SK-N-SH (cell line): ENCODE measurements around the gene MAGI2. TPM values are rescaled to one million over a fixed set of nuclear protein-coding genes. Genes with fewer than 3 reads are reported as not detected.

Experiments used
- CTCF ChIA-PET: fragments of 300-600, 350-600 bp; formaldehyde crosslinking; extraction: SDS; loops from one replicate; lab custom pipeline; 2021; lab: Yijun Ruan, JAX
- POLR2A ChIA-PET: fragments of 350-600 bp; sonication (Branson Sonifier 250); formaldehyde crosslinking; extraction: SDS; loops from one replicate; lab custom pipeline; 2020; ENCODE audit warnings: antibody characterized with exemption, inconsistent platforms; lab: Yijun Ruan, JAX
- DNase-seq: peaks from one replicate; pipeline ENCODE4 v3.0.0; 2012
- H2AFZ ChIP-seq: fragments of 200-600 bp; sonication (generic); 2 replicates; pipeline ENCODE4 v1.8.1; 2016; ENCODE audit warnings: antibody characterized with exemption, mild to moderate bottlenecking, low read depth
- H3F3A ChIP-seq: fragments of 200-600 bp; sonication (generic); replicated peaks from 2 replicates; pipeline ENCODE3; 2016; ENCODE audit warnings: antibody characterized with exemption, mild to moderate bottlenecking; ENCODE audit not compliant: insufficient read depth
- H3K27ac ChIP-seq, 2 experiments: fragments of 200-500 bp in 1 of 2; fragments of 200-600 bp in 1 of 2; sonication (Bioruptor generic) in 1 of 2; sonication (generic), shearing (Covaris generic) in 1 of 2; 2 replicates each; pipeline versions ENCODE4 v1.5.1 to v1.6.1; 2014 to 2016; ENCODE audit warnings: low read depth in 2 of 2, inconsistent platforms in 1 of 2, low read length in 1 of 2, mild to moderate bottlenecking in 1 of 2, mixed read lengths in 1 of 2
- H3K27me3 ChIP-seq: fragments of 200-600 bp; sonication (generic), shearing (Covaris generic); 2 replicates; pipeline ENCODE4 v1.6.1; 2016; ENCODE audit warnings: mixed run types; ENCODE audit not compliant: insufficient read depth
- H3K36me3 ChIP-seq, 2 experiments: fragments of 200-500 bp in 1 of 2; fragments of 200-600 bp in 1 of 2; sonication (Bioruptor generic) in 1 of 2; sonication (generic) in 1 of 2; replicated peaks in 1 of 2; 2 replicates each; pipeline versions ENCODE3 to v1.5.1; 2014 to 2016; ENCODE audit warnings: low read length in 1 of 2, mild to moderate bottlenecking in 1 of 2; ENCODE audit not compliant: insufficient read depth in 2 of 2, control insufficient read depth in 1 of 2
- H3K4me1 ChIP-seq, 2 experiments: fragments of 200-500 bp in 1 of 2; fragments of 200-600 bp in 1 of 2; sonication (Bioruptor generic) in 1 of 2; sonication (generic), shearing (Covaris generic) in 1 of 2; 2 replicates each; pipeline versions ENCODE4 v1.5.1 to v1.6.1; 2014 to 2016; ENCODE audit warnings: low read depth in 1 of 2, low read length in 1 of 2, mixed run types in 1 of 2; ENCODE audit not compliant: insufficient read depth in 2 of 2, control insufficient read depth in 1 of 2
- H3K4me2 ChIP-seq: fragments of 200-600 bp; sonication (generic), shearing (Covaris generic); 2 replicates; pipeline ENCODE4 v1.6.1; 2017; ENCODE audit warnings: mixed run types
- H3K4me3 ChIP-seq, 2 experiments: fragments of 200-500 bp in 1 of 2; fragments of 200-600 bp in 1 of 2; sonication (Bioruptor generic) in 1 of 2; sonication (generic), shearing (Covaris generic) in 1 of 2; 2 replicates each; pipeline versions ENCODE4 v1.5.1 to v1.8.1; 2014 to 2016; ENCODE audit warnings: low read depth in 2 of 2, inconsistent platforms in 1 of 2, low read length in 1 of 2, mild to moderate bottlenecking in 1 of 2, mixed read lengths in 1 of 2, moderate library complexity in 1 of 2
- H3K79me2 ChIP-seq: fragments of 200-600 bp; sonication (generic); 2 replicates; pipeline ENCODE4 v1.8.1; 2017; ENCODE audit warnings: mild to moderate bottlenecking; ENCODE audit not compliant: insufficient read depth
- H3K9ac ChIP-seq: fragments of 200-600 bp; sonication (generic); 2 replicates; pipeline ENCODE4 v1.6.1; 2017; ENCODE audit warnings: mixed run types
- H3K9me2 ChIP-seq: fragments of 200-600 bp; sonication (generic); 2 replicates; pipeline ENCODE4 v1.6.1; 2017; ENCODE audit warnings: mixed run types
- H3K9me3 ChIP-seq: fragments of 200-600 bp; sonication (generic); 2 replicates; pipeline ENCODE4 v1.6.1; 2017; ENCODE audit warnings: mixed run types, mild to moderate bottlenecking, moderate library complexity
- H4K20me1 ChIP-seq: fragments of 200-600 bp; sonication (generic); 2 replicates; pipeline ENCODE4 v1.6.1; 2017; ENCODE audit warnings: mild to moderate bottlenecking, mixed run types; ENCODE audit not compliant: insufficient read depth
- CHD2 ChIP-seq: fragments of 150-350 bp; IDR thresholded peaks from 2 replicates; pipeline ENCODE4 v1.6.1; 2018; ENCODE audit warnings: low read length; ENCODE audit not compliant: partially characterized antibody
- ELF1 ChIP-seq: IDR thresholded peaks from 2 replicates; pipeline ENCODE4 v1.4.0; 2012
- EP300 ChIP-seq, 2 experiments: IDR thresholded peaks; 2 replicates each; pipeline versions ENCODE4 v1.4.0 to v1.6.1; 2012; ENCODE audit warnings: borderline replicate concordance in 1 of 2, low read depth in 1 of 2, low read length in 1 of 2
- FOSL2 ChIP-seq: IDR thresholded peaks from 2 replicates; pipeline ENCODE4 v1.4.0; 2012; ENCODE audit warnings: low read depth, mild to moderate bottlenecking, moderate library complexity, borderline replicate concordance
- FOXJ3 ChIP-seq: sonication (generic); formaldehyde crosslinking; IDR thresholded peaks from 2 replicates; pipeline ENCODE4 v1.5.1; 2020; ENCODE audit warnings: mild to moderate bottlenecking, missing genetic modification reagents
- GATA2 ChIP-seq: sonication (generic); formaldehyde crosslinking; IDR thresholded peaks from 2 replicates; pipeline ENCODE4 v1.5.0; 2020; ENCODE audit warnings: mild to moderate bottlenecking, missing genetic modification reagents
- MXI1 ChIP-seq: IDR thresholded peaks from 2 replicates; pipeline ENCODE4 v1.6.1; 2012; ENCODE audit warnings: mild to moderate bottlenecking, low read depth, low read length, improper control_type of control experiment
- POLR2AphosphoS5 ChIP-seq: IDR thresholded peaks from 2 replicates; pipeline ENCODE4 v1.6.1; 2012; ENCODE audit warnings: low read depth, low read length
- RAD21 ChIP-seq: IDR thresholded peaks from 2 replicates; pipeline ENCODE4 v1.6.1; 2012; ENCODE audit warnings: mild to moderate bottlenecking, low read length
- SMC3 ChIP-seq: IDR thresholded peaks from 2 replicates; pipeline ENCODE4 v1.6.1; 2012; ENCODE audit warnings: low read depth, low read length, improper control_type of control experiment
- TCF12 ChIP-seq: IDR thresholded peaks from 2 replicates; pipeline ENCODE4 v1.4.0; 2012
- TEAD4 ChIP-seq: IDR thresholded peaks from 2 replicates; pipeline ENCODE4 v1.4.0; 2012; ENCODE audit warnings: mild to moderate bottlenecking, borderline replicate concordance; ENCODE audit not compliant: insufficient read depth
- WGBS: methylation state at CpG from one replicate; pipeline ENCODE4 v1.1.6; 2017; ENCODE audit warnings: low lambda C conversion rate; 5-methylcytosine and 5-hydroxymethylcytosine counted together
- polyA plus RNA-seq, 3 experiments: library from polyadenylated mRNA; depleted of rRNA; stranded (reverse); fragments of >200 nt; gene quantifications; 2 replicates each; pipeline ENCODE4 v1.2.3, GENCODE V29; 2012
- TF ChIP-seq, protein P1 (sequence below): IDR thresholded peaks from 2 replicates; pipeline ENCODE4 v1.4.0; 2012; ENCODE audit warnings: low read depth, borderline replicate concordance
- TF ChIP-seq, protein P2 (sequence below): IDR thresholded peaks from 2 replicates; pipeline ENCODE4; 2012

Gene MAGI2
- polyA plus RNA-seq, 1 of the 3 experiments (the other 2 are of a cell fraction), result 1.1 TPM

DNA sequence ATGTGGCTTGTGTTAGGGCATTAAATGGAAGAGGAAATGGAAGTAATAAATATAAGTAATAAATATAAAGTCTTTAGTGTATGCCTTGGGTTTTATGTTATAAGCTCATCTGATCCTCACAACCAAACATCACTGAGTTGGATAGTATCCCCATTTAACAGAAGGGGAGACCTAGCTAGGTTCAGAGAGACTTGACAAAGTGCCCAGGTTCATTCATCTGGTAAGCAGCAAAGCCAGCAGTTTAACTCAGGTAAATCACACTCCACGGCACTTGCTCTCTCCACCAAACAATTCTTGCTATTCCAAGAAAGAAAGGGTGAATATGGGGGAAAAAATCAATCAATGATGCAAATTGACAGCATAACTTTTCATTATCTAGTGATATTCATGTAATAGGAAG lies 167.3 kb downstream of the MAGI2 start:
- H3K79me2 ChIP-seq, result no peaks in the 10 kb centered on the region
- no peak overlapping the region for H3K4me3 ChIP-seq
- no peaks in the 10 kb centered on the region for H3K9me2 ChIP-seq
- no peak for DNase-seq
- H3K9ac ChIP-seq, result no peak overlapping the region
- CTCF ChIA-PET, result interaction anchor here (0.6 to 4.2 kb wide), 3 partner anchors 12 to 15 kb away, joined by 3 to 33 read pairs (median 3); no protein-coding TSS in a partner anchor
- H3F3A ChIP-seq, result peaks cover 34% of the 10 kb centered on the region
- no peak overlapping the region for H3K27ac ChIP-seq
- no peak overlapping the region for H2AFZ ChIP-seq
- H3K27me3 ChIP-seq, result no peaks in the 10 kb centered on the region
- POLR2A ChIA-PET, result no interaction called here
- H3K4me1 ChIP-seq, result peaks cover 6 to 29% of the 10 kb centered on the region in 2 experiments
- no peaks in the 10 kb centered on the region for H3K36me3 ChIP-seq
- WGBS, result 0% methylated on average over 1 of the region's 1 CpG
- TF ChIP-seq MXI1, result no peak
- TF ChIP-seq SMC3, result no peak
- TF ChIP-seq GATA2 (CRISPR knock-in tag), result no peak
- no peak for TF ChIP-seq POLR2AphosphoS5
- no peak for TF ChIP-seq CHD2
- no peak for TF ChIP-seq RAD21
- no peak for TF ChIP-seq ELF1
- TF ChIP-seq EP300 (IDR thresholded peaks at IDR 0.05; ENCODE audit: borderline replicate concordance in 1 of 2, low read depth in 1 of 2, low read length in 1 of 2), result no peak
- H3K9me3 ChIP-seq, result no peaks in the 10 kb centered on the region
- H4K20me1 ChIP-seq, result no peaks in the 10 kb centered on the region
- no peak overlapping the region for H3K4me2 ChIP-seq

DNA sequence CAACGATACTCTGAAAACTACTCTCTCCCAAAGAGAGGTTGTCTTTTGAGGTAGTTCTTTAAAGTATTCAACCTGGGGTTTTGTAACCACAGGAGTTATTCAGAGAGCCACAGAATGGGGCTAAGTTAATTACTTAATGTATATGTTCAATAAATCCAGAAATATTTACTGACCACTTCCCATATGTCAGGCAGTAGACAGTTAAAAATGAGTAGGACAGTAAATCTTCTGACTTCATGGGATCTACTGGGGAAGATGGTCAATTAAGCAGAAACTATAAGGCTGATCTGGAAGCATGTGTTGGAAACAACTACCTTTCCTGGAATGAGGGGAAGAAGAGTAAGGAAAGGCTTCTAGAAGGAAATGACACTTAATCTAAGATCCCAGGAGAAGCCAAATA lies 167.7 kb downstream of the MAGI2 start:
- H3K4me1 ChIP-seq, result peaks cover 6 to 32% of the 10 kb centered on the region in 2 experiments
- H3K27ac ChIP-seq, result no peak overlapping the region
- H3K9ac ChIP-seq, result no peak overlapping the region
- CTCF ChIA-PET, result interaction anchor here (2.1 to 4.2 kb wide), 2 partner anchors 12 kb away, joined by 10 to 33 read pairs; no protein-coding TSS in a partner anchor
- peaks cover 32% of the 10 kb centered on the region for H3F3A ChIP-seq
- no peaks in the 10 kb centered on the region for H3K79me2 ChIP-seq
- no peaks in the 10 kb centered on the region for H3K9me2 ChIP-seq
- peak overlapping the region; percentile 12; the same call in 1 of the 2 replicates for H2AFZ ChIP-seq
- no peak overlapping the region for H3K4me2 ChIP-seq
- no peaks in the 10 kb centered on the region for H3K9me3 ChIP-seq
- POLR2A ChIA-PET, result no interaction called here
- no peak for TF ChIP-seq CHD2
- TF ChIP-seq, all 33 proteins: peak for 0
- no peak overlapping the region for H3K4me3 ChIP-seq
- H3K27me3 ChIP-seq, result no peaks in the 10 kb centered on the region
- no peak for DNase-seq
- 100% methylated on average over 1 of the region's 1 CpG for WGBS
- no peaks in the 10 kb centered on the region for H4K20me1 ChIP-seq
- no peaks in the 10 kb centered on the region for H3K36me3 ChIP-seq

DNA sequence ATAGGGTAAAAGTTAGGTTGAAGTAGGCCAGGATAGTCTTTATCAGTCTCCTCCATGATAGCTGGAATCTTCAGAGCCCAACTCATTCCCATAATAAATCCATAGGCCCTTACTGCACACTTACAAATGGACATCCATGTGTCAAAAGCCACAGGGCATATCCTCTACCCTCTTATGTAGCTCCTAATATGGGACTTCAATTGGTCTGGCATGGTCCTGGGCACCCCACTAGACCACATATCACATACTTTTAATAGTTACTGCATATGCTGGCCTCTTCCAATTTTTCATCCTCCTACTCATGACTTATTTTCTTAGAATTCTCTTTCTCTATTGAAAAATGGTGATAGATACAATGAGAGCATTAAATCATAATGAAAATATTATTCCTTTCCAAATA lies 169.3 kb downstream of the MAGI2 start:
- peak overlapping the region in 1 of 2 experiments; percentile 72; a peak in 2 of 4 replicates for H3K27ac ChIP-seq
- no peak for DNase-seq
- CTCF ChIA-PET, result interaction anchor here (0.9 to 2.1 kb wide), 4 partner anchors 12 to 764 kb away, joined by 3 to 10 read pairs (median 5); no protein-coding TSS in a partner anchor

More for the DNA sequence above, 169.3 kb downstream of the MAGI2 start:
- peak overlapping the region; percentile 20 for H3K4me2 ChIP-seq
- TF ChIP-seq EP300 (IDR thresholded peaks at IDR 0.05; ENCODE audit: borderline replicate concordance in 1 of 2, low read depth in 1 of 2, low read length in 1 of 2) (peak in 1 of 2 experiments; percentile 50; a peak in 1 of 4 replicates), TCF12 (peak; percentile 28), FOXJ3 (no peak), FOSL2 (peak; percentile 26; the same call in 1 of the 2 replicates), TEAD4 (peak; percentile 23; the same call in 1 of the 2 replicates), ELF1 (no peak)
- TF ChIP-seq, protein P1, sequence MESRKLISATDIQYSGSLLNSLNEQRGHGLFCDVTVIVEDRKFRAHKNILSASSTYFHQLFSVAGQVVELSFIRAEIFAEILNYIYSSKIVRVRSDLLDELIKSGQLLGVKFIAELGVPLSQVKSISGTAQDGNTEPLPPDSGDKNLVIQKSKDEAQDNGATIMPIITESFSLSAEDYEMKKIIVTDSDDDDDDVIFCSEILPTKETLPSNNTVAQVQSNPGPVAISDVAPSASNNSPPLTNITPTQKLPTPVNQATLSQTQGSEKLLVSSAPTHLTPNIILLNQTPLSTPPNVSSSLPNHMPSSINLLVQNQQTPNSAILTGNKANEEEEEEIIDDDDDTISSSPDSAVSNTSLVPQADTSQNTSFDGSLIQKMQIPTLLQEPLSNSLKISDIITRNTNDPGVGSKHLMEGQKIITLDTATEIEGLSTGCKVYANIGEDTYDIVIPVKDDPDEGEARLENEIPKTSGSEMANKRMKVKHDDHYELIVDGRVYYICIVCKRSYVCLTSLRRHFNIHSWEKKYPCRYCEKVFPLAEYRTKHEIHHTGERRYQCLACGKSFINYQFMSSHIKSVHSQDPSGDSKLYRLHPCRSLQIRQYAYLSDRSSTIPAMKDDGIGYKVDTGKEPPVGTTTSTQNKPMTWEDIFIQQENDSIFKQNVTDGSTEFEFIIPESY, result no peak
- TF ChIP-seq, protein P2, sequence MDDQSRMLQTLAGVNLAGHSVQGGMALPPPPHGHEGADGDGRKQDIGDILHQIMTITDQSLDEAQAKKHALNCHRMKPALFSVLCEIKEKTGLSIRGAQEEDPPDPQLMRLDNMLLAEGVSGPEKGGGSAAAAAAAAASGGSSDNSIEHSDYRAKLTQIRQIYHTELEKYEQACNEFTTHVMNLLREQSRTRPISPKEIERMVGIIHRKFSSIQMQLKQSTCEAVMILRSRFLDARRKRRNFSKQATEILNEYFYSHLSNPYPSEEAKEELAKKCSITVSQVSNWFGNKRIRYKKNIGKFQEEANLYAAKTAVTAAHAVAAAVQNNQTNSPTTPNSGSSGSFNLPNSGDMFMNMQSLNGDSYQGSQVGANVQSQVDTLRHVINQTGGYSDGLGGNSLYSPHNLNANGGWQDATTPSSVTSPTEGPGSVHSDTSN, result peak; percentile 35; the same call in 1 of the 2 replicates
- TF ChIP-seq, all 33 proteins: peak for 5
- Histone ChIP-seq H2AFZ (no peak overlapping the region), H3K9me2 (no peaks in the 10 kb centered on the region), H3K4me3 (no peak overlapping the region), H3K9ac (no peak overlapping the region), H3K9me3 (no peaks in the 10 kb centered on the region), H3K36me3 (no peaks in the 10 kb centered on the region), H3F3A (peaks cover 28% of the 10 kb centered on the region), H3K27me3 (no peaks in the 10 kb centered on the region), H3K4me1 (peaks cover 6 to 32% of the 10 kb centered on the region in 2 experiments), H3K79me2 (no peaks in the 10 kb centered on the region), H4K20me1 (no peaks in the 10 kb centered on the region)
- POLR2A ChIA-PET, result no interaction called here
